SK-N-DZ (cell line): Measurements from ENCODE around the gene CCS.
"Not testable (repeated sequence)": the region's sequence is repeated elsewhere in the genome, so short reads cannot be mapped to it uniquely, and the experiment has no call there.

Experiments
- DNase-seq: peaks from one replicate; pipeline ENCODE4 v3.0.0-alpha.2; 2015; ENCODE audit warnings: low spot score

CCS gene

DNA sequence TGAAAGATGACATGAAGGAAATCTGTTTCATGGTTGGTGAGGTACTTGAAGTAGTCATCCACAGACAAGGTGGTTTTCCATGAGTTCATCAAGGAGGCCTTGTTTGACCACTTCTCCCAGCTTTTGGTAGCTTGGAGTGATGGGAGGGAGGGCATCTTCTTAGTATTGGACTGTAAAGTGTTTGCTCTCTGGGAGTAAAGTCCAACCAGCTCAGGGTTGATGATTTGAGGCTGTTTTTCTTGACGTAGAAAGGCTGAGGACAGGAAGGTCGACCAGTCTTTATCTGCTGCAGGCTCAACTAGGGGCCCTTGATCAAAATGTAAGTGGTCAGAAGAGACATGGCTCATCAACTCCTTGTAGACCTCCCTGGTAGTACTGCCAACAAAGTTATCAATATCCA, 1.8 kb upstream of the CCS start:
- no peak for DNase-seq

DNA sequence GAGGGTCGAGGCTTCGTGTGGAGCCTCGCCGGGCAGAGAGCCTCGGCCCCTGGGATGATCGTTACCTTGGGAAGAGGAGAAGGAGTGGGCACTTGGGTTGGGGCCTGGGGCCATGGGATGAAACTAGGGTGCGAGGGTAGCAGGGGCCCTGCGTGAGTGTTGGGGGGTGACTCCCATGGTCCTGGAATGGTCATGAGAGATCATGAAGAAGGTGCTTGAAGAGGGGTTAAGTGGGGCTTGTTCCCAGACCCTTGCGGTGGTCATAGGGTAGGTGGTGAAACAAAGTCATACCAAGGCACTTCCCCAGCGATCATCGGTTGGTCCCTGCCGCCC, 284 bp downstream of the CCS start:
- DNase-seq: no peak

DNA sequence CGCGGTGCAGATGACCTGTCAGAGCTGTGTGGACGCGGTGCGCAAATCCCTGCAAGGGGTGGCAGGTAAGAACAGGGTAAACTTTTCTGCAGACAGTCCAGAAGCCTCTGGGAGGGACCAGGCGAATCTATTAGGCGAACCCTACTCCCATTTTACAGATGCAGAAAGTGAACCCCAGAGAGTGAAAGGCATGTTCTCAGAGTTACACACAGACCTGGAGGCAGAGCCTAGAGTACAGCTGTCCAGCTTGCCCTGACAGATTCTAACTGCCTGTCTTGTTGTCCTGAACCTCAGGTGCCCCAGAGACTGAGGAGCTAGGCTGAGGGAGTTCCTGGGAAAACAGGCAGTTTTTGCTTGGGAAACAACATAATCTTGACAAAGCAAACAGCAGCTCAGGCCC, 665 bp downstream of the CCS start:
- no peak for DNase-seq

DNA sequence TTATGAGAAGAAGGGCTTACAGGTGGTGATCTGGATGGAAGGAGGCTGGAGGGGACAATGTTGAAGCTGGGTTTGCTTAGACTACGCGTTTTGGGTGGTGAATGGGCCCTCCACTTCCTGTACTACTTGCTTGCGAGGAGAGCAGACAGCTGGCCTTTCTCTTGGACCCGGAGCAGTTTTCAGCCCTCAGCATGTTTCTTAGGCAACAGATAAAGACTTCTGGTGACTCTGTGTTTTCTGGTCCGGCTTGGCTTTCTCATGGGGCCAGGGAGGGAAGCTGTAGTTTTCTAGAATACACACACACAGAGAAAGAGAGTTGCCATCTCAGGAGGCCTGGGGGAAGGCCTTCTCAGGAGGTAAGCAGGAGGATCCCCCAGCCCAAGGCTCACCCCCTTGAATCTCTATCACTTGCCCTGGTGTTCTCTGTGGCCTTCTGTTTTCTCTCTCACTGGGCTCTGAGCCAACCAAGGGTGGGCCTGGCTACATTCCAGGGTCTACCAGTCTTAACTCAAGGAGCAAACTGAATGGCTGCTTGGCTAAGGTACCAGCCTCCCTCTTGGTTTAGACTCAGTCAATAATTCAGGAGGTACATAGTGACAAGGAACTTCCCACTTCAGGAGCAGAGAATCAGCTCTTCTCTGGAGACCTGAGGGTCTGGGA, 2.4 kb downstream of the CCS start:
- no peak for DNase-seq

DNA sequence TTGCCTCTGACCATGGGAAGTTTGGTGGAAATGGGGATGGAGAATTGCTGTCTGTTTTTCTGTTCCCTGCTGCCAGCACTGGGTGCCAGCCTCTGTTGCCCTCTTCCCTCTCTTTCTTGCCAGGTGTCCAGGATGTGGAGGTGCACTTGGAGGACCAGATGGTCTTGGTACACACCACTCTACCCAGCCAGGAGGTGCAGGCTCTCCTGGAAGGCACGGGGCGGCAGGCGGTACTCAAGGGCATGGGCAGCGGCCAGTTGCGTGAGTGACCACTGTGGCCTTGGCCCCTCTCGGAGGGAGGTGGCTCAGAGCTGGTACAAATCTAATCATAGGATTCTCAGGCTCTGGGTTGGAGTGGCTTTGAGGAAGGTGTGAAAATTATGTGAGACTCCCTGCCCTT, 6.0 kb downstream of the CCS start:
- DNase-seq: no peak

DNA sequence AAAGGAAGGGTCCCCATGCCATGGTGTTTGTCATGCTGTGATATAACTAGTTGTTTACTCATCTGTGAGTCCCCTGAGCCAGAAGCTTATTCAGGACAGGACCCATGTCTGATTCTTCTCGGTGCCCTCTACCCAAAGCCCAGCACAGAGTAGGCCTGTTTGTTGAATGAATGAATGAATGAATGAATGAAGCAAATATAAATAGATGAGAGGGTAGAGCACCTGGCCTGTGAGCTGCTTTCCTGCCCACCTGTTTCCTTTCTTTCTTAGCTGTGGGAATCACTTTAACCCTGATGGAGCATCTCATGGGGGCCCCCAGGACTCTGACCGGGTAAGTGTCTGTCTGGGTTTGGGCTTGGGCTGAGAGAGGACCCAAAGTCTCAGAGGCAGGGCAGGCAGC, 7.2 kb downstream of the CCS start:
- no peak for DNase-seq

DNA sequence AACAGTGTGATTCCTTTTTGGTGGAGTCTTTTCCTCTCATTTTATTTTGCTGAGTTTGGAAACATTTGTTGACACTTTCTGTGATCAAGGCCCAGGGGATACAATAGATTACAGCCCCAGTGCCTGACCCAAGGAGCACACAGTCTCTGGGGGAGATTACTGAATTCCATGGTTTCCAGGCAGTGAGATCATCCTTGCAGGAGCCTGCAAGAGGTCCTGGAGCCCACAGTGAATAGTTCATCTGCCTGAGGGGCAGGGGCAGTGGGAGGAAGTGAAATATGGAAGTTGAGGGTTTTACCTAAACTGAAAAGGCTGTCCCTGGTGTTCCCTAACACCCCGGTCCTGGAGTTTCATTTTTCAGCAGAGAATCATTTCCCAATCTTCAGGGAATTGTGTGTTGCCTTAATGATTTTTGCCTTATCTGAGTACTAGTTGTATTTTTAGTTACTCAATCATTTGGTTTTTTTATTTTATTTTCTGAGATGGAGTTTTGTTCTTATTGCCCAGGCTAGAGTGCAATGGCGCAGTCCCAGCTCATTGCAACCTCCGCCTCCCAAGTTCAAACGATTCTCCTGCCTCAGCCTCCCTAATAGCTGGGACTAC, 7.7 kb downstream of the CCS start:
- no peak for DNase-seq

DNA sequence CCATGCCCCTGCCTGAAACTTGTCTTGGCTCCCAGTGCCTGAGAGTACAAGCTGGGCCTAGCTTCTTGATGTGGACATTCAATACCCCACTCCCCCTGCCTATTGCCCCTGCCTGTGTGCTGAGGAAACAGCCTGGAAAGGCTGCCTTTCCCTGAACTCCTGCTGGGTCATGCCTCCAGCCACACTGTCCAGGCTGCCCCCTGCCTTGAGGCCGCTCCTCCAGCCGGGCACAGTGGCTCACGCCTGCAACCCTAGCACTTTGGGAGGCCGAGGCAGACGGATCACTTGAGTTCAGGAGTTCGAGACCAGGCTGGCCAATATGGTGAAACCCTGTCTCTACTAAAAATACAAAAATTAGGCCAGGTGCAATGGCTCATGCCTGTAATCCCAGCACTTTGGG, 10.1 kb downstream of the CCS start:
- no peak for DNase-seq

DNA sequence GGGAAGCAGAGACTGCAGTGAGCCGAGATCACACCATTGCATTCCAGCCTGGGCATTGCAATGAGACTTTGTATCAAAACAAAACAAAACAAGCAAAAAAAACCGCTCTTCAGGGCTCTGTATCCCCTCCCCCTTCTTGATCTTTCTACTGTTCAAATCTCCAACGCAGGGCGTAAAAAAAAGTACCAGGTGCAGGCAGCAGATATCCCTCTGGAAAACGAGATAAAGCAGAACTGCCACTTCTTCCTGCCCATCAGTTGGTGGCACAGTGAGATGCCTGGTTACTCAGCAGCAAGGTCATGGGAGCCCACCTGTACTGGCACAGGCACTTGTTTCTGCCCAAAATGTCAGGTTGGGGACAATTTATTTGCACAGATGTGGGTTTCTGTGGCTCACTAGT, 11.2 kb downstream of the CCS start:
- no peak for DNase-seq

DNA sequence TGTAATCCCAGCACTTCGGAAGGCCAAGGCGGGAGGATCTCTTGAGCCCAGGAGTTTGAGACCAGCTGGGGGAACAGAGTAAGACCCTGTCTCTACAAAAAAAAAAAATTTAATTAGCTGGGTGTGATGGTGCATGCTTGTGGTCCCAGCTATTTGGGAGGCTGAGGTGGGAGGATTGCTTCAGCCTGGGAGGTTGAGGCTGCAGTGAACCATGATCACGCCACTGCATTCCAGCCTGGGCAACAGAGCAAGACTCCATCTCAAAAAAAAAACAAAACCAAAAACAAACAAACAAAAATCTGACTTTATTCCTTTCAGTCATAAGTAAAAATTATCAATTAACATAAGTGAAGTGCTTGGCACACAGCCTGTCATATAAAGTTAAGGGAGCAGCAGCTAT, 13.6 kb downstream of the CCS start:
- DNase-seq: not testable (repeated sequence)

DNA sequence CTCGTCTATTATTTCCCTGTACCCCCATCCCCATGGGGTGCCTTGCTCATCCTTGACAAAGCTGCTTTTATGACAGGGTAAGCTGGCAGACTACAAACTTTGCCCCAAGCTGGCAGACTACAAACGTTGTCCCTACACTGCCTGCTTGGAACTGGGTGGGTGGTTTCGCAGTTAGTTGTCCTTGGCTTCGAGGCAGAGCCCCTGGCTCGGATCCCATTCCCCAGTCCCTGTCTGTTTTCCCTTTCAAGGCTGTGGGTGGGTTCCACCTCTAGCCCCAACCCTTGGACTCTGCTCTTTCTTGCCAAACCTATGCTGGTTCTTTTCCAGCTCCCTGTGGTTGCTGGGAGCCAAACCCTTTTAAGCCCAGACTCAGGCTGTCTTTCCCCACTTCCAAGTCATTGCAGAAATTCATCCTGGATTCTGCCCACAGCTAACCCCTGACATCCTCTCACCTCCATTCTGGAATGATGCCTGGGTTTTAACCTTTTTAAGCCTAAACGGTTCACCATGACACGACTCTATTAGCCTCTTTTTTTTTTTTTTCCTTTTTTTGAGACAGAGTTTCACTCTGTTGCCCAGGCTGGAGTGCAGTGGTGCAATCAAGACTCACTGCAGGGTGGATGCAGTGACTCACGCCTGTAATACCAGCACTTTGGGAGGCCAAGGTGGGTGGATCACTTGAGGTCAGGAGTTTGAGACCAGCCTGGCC, 14.3 kb downstream of the CCS start:
- no peak for DNase-seq

DNA sequence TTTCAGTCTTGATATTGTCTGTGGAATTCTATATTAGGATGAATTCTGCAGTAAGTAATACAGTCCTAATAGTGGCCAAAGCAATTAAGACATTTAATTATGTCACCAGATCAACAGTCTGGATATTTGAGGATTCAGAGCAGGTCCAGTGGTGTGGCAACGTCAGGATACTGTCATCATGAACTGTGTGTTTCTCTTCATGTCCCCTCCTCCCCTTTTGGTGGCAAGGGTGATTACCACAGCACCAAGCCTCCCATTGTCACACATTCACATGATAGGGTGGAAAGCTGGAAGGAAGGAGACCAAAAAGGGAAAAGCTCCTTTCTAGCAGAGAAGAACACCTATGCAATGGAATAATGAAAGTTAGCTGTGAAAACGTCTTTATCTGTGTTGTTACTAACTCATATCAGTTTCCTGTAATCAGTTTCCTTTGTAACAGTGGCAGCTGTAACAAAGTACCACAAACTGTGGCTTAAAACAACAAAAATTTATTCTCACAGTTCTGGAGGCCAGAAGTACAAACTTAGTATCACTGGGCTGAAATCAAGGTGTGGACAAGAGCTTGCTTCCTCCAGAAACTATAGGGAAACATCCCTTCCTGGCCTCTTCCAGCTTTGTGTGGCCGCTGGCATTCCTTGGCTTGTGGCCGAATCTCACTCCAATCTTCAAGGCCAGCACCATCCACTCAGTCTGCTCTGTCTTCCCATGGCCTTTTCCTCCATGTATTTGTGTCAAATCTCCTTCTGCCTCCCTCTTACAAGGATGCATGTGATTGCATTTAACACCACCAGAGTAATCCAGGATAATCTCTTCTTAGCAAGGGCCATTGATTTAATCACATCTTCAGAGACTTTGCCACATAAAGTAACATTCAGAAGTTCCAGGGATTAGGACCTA, 17.0 kb downstream of the CCS start:
- no peak for DNase-seq

DNA sequence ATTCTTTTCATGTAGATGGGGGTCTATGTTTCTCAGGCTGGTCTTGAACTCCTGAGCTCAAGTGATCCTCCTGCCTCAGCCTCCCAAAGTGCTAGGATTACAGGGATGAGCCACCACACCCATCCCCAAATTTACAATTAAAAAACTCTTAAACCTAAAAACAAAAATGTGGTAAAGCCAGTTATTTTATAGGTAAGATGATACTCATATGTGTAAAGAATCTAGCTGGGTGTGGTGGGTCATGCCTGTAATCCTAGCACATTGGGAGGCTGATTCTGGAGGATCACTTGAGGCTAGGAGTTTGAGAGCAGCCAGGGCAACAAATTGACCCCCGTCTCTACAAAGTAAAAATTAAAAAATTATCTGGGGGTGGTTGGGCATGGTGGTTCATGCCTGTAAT, 19.5 kb downstream of the CCS start:
- no peak for DNase-seq

DNA sequence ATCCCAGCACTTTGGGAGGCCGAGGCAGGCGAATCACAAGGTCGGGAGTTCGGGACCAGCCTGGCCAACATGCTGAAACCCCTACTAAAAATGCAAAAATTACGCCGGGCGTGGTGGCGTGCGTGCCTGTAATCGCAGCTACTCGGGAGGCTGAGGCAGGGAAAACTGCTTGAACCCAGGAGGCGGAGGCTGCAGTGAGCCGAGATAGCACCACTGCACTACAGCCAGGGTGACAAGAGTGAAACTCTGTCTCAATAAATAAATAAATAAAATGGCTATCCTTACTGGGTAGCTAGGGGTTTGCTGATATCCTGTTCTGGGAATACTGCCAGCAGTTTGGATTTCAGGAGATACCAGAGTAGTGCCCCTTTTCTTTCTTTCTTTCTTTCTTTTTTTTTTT, 21.1 kb downstream of the CCS start:
- no peak for DNase-seq

DNA sequence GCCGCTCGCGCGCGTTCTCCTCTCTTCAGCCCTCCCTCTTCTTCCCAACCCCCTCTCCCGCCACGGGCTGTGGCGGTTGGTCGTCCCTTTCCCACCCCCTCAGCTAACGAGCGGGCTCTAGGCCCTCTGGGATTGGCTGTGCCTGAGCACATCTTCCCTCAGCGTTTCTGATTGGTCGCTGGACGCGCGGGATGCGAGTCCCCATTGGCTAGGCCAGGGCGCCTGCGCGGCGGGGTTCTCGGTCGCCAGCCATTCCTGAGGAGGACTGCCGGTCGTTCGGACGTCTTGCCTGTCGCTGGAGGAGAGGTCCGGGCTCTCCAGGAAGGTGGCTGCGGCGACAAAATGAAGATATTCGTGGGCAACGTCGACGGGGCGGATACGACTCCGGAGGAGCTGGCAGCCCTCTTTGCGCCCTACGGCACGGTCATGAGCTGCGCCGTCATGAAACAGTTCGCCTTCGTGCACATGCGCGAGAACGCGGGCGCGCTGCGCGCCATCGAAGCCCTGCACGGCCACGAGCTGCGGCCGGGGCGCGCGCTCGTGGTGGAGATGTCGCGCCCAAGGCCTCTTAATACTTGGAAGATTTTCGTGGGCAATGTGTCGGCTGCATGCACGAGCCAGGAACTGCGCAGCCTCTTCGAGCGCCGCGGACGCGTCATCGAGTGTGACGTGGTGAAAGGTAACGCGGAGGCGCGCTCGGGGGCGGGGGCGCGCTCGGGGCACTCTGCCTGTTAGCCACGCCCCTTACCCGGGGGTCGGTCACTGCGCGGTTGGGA, 23.6 kb downstream of the CCS start, which contains the start of gene RBM14:
Gene RBM14, plus strand, starts transcription at position 252 of the 776 bp plus-strand sequence. Its CDS starts 91 bp downstream, at position 343.
- DNase-seq: peak; percentile 100

DNA sequence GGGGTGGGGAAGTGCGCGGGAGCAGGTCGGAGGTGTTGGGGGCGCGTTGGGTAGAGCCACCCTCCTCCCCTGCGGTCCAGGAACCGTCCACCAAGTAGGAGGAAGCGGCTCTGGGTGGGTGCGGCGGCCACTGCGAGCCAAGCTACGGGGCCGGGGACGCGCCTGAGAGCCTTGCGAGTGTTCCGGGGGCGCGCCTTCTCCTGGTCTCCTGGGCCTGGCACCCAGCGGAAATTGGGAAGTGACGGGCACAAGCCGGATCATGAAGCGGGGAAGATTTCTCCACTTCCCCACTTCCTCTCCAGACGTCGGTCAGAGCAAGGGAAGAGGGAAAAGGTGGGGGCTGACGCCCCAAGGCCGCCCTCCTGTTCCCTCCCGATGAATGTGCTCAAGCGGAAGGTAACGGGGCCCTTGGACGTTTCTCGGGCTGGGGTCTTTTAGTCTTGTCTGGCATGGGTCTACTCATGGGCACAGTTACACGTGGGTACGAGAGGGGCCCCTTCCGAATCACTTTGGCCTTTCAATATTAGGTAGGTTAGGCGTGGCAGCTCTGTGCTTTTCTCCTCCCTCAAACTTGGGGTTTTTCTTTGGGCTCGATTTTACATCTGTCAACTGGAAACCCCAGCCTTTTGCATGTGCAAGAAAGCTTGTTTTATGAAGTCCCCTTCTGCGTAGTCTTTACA, 24.3 kb downstream of the CCS start:
- no peak for DNase-seq

DNA sequence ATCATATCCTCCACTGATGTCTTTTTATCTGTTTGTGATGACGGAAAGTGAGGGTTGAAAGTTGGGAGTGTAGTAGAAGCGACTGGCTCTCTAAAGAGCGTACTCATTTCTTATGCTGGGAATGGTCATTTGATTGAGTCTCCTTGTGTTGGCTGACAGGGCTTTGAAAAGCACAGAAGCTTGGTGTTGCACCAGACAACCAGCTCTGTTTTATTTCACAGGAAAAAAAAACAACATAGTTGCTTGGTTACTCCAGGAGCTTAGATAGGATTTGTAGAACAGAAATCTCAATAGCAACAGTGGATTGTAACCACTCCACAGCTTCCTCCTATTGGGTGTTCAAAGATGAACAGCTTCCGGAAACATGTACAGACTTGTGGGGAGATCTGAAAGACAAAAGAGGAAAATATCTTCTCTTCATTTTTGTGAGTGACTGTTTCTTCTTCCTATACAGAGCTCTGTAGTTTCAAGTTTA, 26.1 kb downstream of the CCS start:
- DNase-seq: no peak

DNA sequence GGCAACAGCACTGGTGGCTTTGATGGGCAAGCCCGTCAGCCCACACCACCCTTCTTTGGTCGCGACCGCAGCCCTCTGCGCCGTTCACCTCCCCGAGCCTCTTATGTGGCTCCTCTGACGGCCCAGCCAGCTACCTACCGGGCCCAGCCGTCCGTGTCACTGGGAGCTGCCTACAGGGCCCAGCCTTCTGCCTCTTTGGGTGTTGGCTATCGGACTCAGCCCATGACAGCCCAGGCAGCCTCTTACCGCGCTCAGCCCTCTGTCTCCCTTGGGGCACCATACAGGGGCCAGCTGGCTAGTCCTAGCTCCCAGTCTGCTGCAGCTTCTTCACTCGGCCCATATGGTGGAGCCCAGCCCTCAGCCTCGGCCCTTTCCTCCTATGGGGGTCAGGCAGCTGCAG, 31.5 kb downstream of the CCS start:
- no peak for DNase-seq

DNA sequence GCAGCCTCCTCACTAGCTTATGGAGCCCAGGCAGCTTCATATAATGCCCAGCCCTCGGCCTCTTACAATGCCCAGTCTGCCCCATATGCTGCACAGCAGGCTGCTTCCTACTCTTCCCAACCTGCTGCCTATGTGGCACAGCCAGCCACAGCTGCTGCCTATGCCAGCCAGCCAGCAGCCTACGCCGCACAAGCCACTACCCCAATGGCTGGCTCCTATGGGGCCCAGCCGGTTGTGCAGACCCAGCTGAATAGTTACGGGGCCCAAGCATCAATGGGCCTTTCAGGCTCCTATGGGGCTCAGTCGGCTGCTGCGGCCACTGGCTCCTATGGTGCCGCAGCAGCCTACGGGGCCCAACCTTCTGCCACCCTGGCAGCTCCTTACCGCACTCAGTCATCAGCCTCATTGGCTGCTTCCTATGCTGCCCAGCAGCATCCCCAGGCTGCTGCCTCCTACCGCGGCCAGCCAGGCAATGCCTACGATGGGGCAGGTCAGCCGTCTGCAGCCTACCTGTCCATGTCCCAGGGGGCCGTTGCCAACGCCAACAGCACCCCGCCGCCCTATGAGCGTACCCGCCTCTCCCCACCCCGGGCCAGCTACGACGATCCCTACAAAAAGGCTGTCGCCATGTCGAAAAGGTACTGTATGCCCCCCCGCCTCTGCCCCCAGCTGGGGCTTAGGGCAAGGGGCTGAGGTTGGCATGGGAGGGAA, 32.2 kb downstream of the CCS start:
- no peak for DNase-seq

DNA sequence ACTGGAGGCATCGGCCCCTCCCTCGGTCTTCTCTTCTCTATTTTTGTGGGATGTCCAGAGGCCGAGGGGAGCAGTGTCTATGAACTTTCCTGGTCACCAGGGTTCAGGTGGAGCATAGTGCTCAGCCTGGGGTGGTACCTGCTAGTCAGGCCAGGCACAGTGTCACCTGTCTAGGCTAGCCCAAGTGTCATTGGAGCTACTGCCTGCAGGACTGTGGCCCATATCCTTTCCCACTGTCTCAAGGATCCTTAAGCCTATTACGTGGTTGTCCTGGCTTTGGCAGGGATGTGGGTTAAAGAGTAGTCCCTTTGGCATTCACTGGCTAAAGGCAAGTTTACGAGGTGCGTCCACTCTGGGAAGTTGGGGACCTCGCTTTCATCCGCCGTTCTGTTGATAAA, 32.8 kb downstream of the CCS start:
- no peak for DNase-seq
